GM23338 (cell line): ENCODE results near the gene ZG16B. TPM values are rescaled to one million over a fixed set of nuclear protein-coding genes. Genes with fewer than 3 reads are reported as not detected.

Source experiments
- ATAC-seq: fragments of 200-7000 bp; cut with Tn5 transposase; 3 replicates; pipeline ENCODE4 v1.9.1; 2020
- DNase-seq: peaks from one replicate; pipeline ENCODE4 v3.0.0-alpha.2; 2015; ENCODE audit warnings: low spot score
- H2AFZ ChIP-seq: fragments of 200-600 bp; sonication (generic); 2 replicates; pipeline ENCODE4 v1.8.0; 2016; ENCODE audit warnings: antibody characterized with exemption, mild to moderate bottlenecking, moderate library complexity
- H3F3A ChIP-seq: fragments of 200-600 bp; sonication (generic); replicated peaks from 2 replicates; pipeline ENCODE4 v1.8.0; 2017; ENCODE audit warnings: antibody characterized with exemption, mixed run types, low read depth
- H3K27ac ChIP-seq: fragments of 200-600 bp; sonication (generic); 2 replicates; pipeline ENCODE4 v1.6.1; 2016; ENCODE audit warnings: low read depth
- H3K27me3 ChIP-seq: fragments of 200-600 bp; sonication (generic); 2 replicates; pipeline ENCODE4 v1.8.0; 2016; ENCODE audit warnings: mild to moderate bottlenecking, mixed run types, moderate library complexity; ENCODE audit not compliant: insufficient read depth
- H3K36me3 ChIP-seq: fragments of 200-600 bp; sonication (generic); 2 replicates; pipeline ENCODE4 v1.8.0; 2016; ENCODE audit warnings: mild to moderate bottlenecking; ENCODE audit not compliant: insufficient read depth
- H3K4me1 ChIP-seq: fragments of 200-600 bp; sonication (generic); 2 replicates; pipeline ENCODE4 v1.8.0; 2016; ENCODE audit warnings: mild to moderate bottlenecking, moderate library complexity; ENCODE audit not compliant: insufficient read depth
- H3K4me2 ChIP-seq: fragments of 200-600 bp; sonication (generic); 2 replicates; pipeline ENCODE4 v1.7.1; 2017; ENCODE audit warnings: mixed run types
- H3K4me3 ChIP-seq: fragments of 200-600 bp; sonication (generic); 2 replicates; pipeline ENCODE4 v1.6.1; 2016; ENCODE audit warnings: mixed run types
- H3K79me2 ChIP-seq: fragments of 200-600 bp; sonication (generic); replicated peaks from 2 replicates; pipeline ENCODE4 v1.8.0; 2017; ENCODE audit warnings: mild to moderate bottlenecking; ENCODE audit not compliant: insufficient read depth
- H3K9me2 ChIP-seq: fragments of 200-600 bp; sonication (generic); 2 replicates; pipeline ENCODE4 v1.8.0; 2017; ENCODE audit not compliant: insufficient read depth
- H4K20me1 ChIP-seq: fragments of 200-600 bp; sonication (generic); replicated peaks from 2 replicates; pipeline ENCODE4 v1.8.0; 2017; ENCODE audit warnings: mild to moderate bottlenecking; ENCODE audit not compliant: insufficient read depth
- H3K27ac Mint-ChIP-seq: 2 replicates; pipeline ENCODE4 v1.8.0; 2020; ENCODE audit warnings: inconsistent platforms, mild to moderate bottlenecking, moderate library complexity, mixed read lengths
- H3K27me3 Mint-ChIP-seq: 3 replicates; pipeline ENCODE4 v1.8.0; 2022; ENCODE audit warnings: low read depth, mild to moderate bottlenecking, moderate library complexity, mixed read lengths, inconsistent platforms; ENCODE audit not compliant: insufficient read depth, poor library complexity
- H3K36me3 Mint-ChIP-seq: 3 replicates; pipeline ENCODE4 v1.8.0; 2021; ENCODE audit warnings: low read depth, mild to moderate bottlenecking, inconsistent platforms, moderate library complexity, mixed read lengths
- H3K4me1 Mint-ChIP-seq: 3 replicates; pipeline ENCODE4 v1.8.0; 2020; ENCODE audit warnings: mild to moderate bottlenecking, inconsistent platforms, mixed read lengths
- H3K4me3 Mint-ChIP-seq: 3 replicates; pipeline ENCODE4 v1.8.0; 2021; ENCODE audit warnings: moderate library complexity, mild to moderate bottlenecking, inconsistent platforms, mixed read lengths
- H3K9me3 Mint-ChIP-seq: 3 replicates; pipeline ENCODE4 v1.8.0; 2020; ENCODE audit warnings: moderate library complexity, mild to moderate bottlenecking, inconsistent platforms, mixed read lengths
- CREB1 ChIP-seq: fragments of 250-450 bp; sonication (Bioruptor Pico); IDR thresholded peaks from 2 replicates; pipeline ENCODE4 v1.5.0; 2020; ENCODE audit warnings: low read depth, mild to moderate bottlenecking, moderate library complexity
- CTCF ChIP-seq, 2 experiments: fragments of 200-600 bp in 1 of 2; sonication (generic) in 1 of 2; conservative IDR thresholded peaks; 2 replicates each; pipeline versions ENCODE4 v1.5.1 to v1.6.1; 2016 to 2017; ENCODE audit warnings: antibody characterized with exemption in 2 of 2, low read depth in 2 of 2, mild to moderate bottlenecking in 2 of 2, moderate library complexity in 1 of 2
- ETS1 ChIP-seq: IDR thresholded peaks from 2 replicates; pipeline ENCODE4 v1.6.1; 2016; ENCODE audit warnings: antibody characterized with exemption
- EZH2 ChIP-seq: fragments of 200-600 bp; sonication (generic); IDR thresholded peaks from one replicate; pipeline ENCODE4 v1.8.0; 2017; ENCODE audit warnings: antibody characterized with exemption, mild to moderate bottlenecking, low read depth; ENCODE audit not compliant: unreplicated experiment
- EZH2phosphoT487 ChIP-seq: fragments of 200-600 bp; sonication (generic); IDR thresholded peaks from one replicate; pipeline ENCODE4 v1.8.1; 2018; ENCODE audit warnings: antibody characterized with exemption; ENCODE audit not compliant: unreplicated experiment
- JUNB ChIP-seq: IDR thresholded peaks from one replicate; pipeline ENCODE4 v1.6.1; 2016; ENCODE audit warnings: antibody characterized with exemption; ENCODE audit not compliant: unreplicated experiment
- NANOG ChIP-seq: IDR thresholded peaks from 2 replicates; pipeline ENCODE4 v1.6.1; 2016; ENCODE audit warnings: antibody characterized with exemption, borderline replicate concordance
- POLR2AphosphoS5 ChIP-seq: IDR thresholded peaks from 2 replicates; pipeline ENCODE4 v1.6.1; 2016; ENCODE audit warnings: antibody characterized with exemption, low read depth
- REST ChIP-seq: IDR thresholded peaks from one replicate; pipeline ENCODE4 v1.6.1; 2018; ENCODE audit warnings: antibody characterized with exemption; ENCODE audit not compliant: unreplicated experiment
- STAT1 ChIP-seq: IDR thresholded peaks from one replicate; pipeline ENCODE4 v1.6.1; 2016; ENCODE audit warnings: antibody characterized with exemption; ENCODE audit not compliant: unreplicated experiment
- ZNF114 ChIP-seq: fragments of 250-450 bp; sonication (Bioruptor Pico); IDR thresholded peaks from 2 replicates; pipeline ENCODE4 v1.5.0; 2020; ENCODE audit warnings: mild to moderate bottlenecking, moderate library complexity
- ZNF331 ChIP-seq: fragments of 250-450 bp; sonication (Bioruptor Pico); IDR thresholded peaks from 2 replicates; pipeline ENCODE4 v1.5.0; 2020; ENCODE audit warnings: low read depth, mild to moderate bottlenecking, moderate library complexity
- ZNF462 ChIP-seq: fragments of 250-450 bp; sonication (Bioruptor Pico); IDR thresholded peaks from 2 replicates; pipeline ENCODE4 v1.5.0; 2020; ENCODE audit warnings: mild to moderate bottlenecking, moderate library complexity
- long read RNA-seq: library from polyadenylated mRNA; unstranded; transcript quantifications from one replicate; pipeline ENCODE4 v2.0.0, GENCODE V29; 2020; ENCODE audit not compliant: unreplicated experiment
- polyA plus RNA-seq: library from polyadenylated mRNA; unstranded; fragments of >200 nt; fragmentation: Nextera tagmentation; extraction: Ambion mirVana; gene quantifications from 2 replicates; pipeline ENCODE4 v1.2.1, GENCODE V29; 2016
- total RNA-seq: library from RNA; depleted of rRNA; stranded (reverse); fragments of >200 nt; shearing (Covaris generic); gene quantifications from 2 replicates; pipeline ENCODE4 v1.2.3, GENCODE V29; 2014; rRNA removed

Gene ZG16B
- total RNA-seq (not detected in 2 replicates), polyA plus RNA-seq (not detected in 2 replicates)
- long read RNA-seq: 0 reads

- no peaks in the 10 kb centered on the region for H3K27me3 ChIP-seq
- Mint-ChIP-seq H3K36me3 (no peaks in the 10 kb centered on the region), H3K27ac (no peak within 1 kb of the TSS), H3K4me1 (no peaks in the 10 kb centered on the region), H3K4me3 (no peak within 1 kb of the TSS), H3K27me3 (peaks cover 9% of the 10 kb centered on the region), H3K9me3 (no peaks in the 10 kb centered on the region; the same call in 2 of the 3 replicates)
- no peak for TF ChIP-seq POLR2AphosphoS5
- no peak for TF ChIP-seq NANOG
- no peak for TF ChIP-seq EZH2phosphoT487
- TF ChIP-seq STAT1: no peak
- no peak for TF ChIP-seq ZNF462 (CRISPR knock-in tag)
- no peak for TF ChIP-seq ETS1
- TF ChIP-seq JUNB: no peak
- TF ChIP-seq ZNF114: no peak
- TF ChIP-seq EZH2: no peak
- no peak for TF ChIP-seq REST
- no peak for TF ChIP-seq CREB1 (CRISPR knock-in tag)
- TF ChIP-seq CTCF (conservative IDR thresholded peaks at IDR 0.05; ENCODE audit: low read depth in 2 of 2): no peak
- TF ChIP-seq ZNF331 (CRISPR knock-in tag): no peak
- no peak within 1 kb of the TSS for H3K4me3 ChIP-seq
- no peaks in the 10 kb centered on the region for H3K79me2 ChIP-seq
- H3K9me2 ChIP-seq: no peaks in the 10 kb centered on the region
- H3K27ac ChIP-seq: no peak within 1 kb of the TSS
- no peak for ATAC-seq
- DNase-seq: no peak
- H3K4me1 ChIP-seq: no peaks in the 10 kb centered on the region
- H2AFZ ChIP-seq: no peak within 1 kb of the TSS
- no peaks in the 10 kb centered on the region for H3F3A ChIP-seq
- no peaks in the 10 kb centered on the region for H4K20me1 ChIP-seq
- H3K4me2 ChIP-seq: no peak within 1 kb of the TSS
- no peaks in the 10 kb centered on the region for H3K36me3 ChIP-seq
These were observed at the start of gene ZG16B for GRCh38 chr16:2829501-2830354. TSS of gene ZG16B (plus strand) at chr16:2830303. CDS start at chr16:2830442, 139 bp downstream.
